GM19463 (cell line): Measurements from ENCODE around the gene NKD2.
"Not testable (repeated sequence)": the region's sequence is repeated elsewhere in the genome, so short reads cannot be mapped to it uniquely, and the experiment has no call there.

ENCODE experiments used
- ATAC-seq: cut with Tn5 transposase; IDR thresholded peaks from one replicate; pipeline ENCODE4 v1.9.1; 2021; ENCODE audit warnings: mild to moderate bottlenecking, moderate library complexity; ENCODE audit not compliant: unreplicated experiment

NKD2 gene

GRCh38 chr5:1012900-1013237, 4.3 kb downstream of the NKD2 start:
- ATAC-seq = no peak

GRCh38 chr5:1013238-1013947, 4.8 kb downstream of the NKD2 start:
- ATAC-seq = no peak

GRCh38 chr5:1013948-1014301, 5.3 kb downstream of the NKD2 start:
- ATAC-seq = no peak

GRCh38 chr5:1014346-1014745, 5.7 kb downstream of the NKD2 start:
- ATAC-seq = no peak

GRCh38 chr5:1014781-1015221, 6.2 kb downstream of the NKD2 start:
- ATAC-seq = no peak

GRCh38 chr5:1015507-1015906, 6.9 kb downstream of the NKD2 start:
- no peak for ATAC-seq

- no peak for ATAC-seq
Measured at GRCh38 chr5:1016036-1016435, 7.4 kb downstream of the NKD2 start.

GRCh38 chr5:1016476-1016875, 7.9 kb downstream of the NKD2 start:
- ATAC-seq = no peak

- no peak for ATAC-seq
Measured at GRCh38 chr5:1017056-1017455, 8.5 kb downstream of the NKD2 start.

- ATAC-seq = no peak
Measured at GRCh38 chr5:1017691-1018455, 9.3 kb downstream of the NKD2 start.

GRCh38 chr5:1018596-1018995, 10.0 kb downstream of the NKD2 start:
- no peak for ATAC-seq

GRCh38 chr5:1019001-1019905, 10.7 kb downstream of the NKD2 start:
- ATAC-seq = no peak

GRCh38 chr5:1020452-1020961, 11.9 kb downstream of the NKD2 start:
- no peak for ATAC-seq

- no peak for ATAC-seq
Measured at GRCh38 chr5:1021136-1021968, 12.8 kb downstream of the NKD2 start.

- ATAC-seq = not testable (repeated sequence)
Measured at GRCh38 chr5:1021969-1022336, 13.4 kb downstream of the NKD2 start.

GRCh38 chr5:1026700-1027621, 18.4 kb downstream of the NKD2 start:
- ATAC-seq = no peak

GRCh38 chr5:1027631-1028441, 19.2 kb downstream of the NKD2 start:
- no peak for ATAC-seq

- no peak for ATAC-seq
Measured at GRCh38 chr5:1028481-1029281, 20.1 kb downstream of the NKD2 start.
